Erythroblast (primary cell): ENCODE results near the gene PHKB.

Source experiments
- DNase-seq, 2 experiments: peaks; one replicate each; lab custom pipeline; 2025; lab: John Stamatoyannopoulos, UW
- GATA1 ChIP-seq: IDR thresholded peaks from 2 replicates; pipeline ENCODE4 v1.6.1; 2011; ENCODE audit warnings: low read depth, mild to moderate bottlenecking, control low read depth, low read length, moderate library complexity
- POLR2A ChIP-seq: IDR thresholded peaks from 2 replicates; pipeline ENCODE4 v1.6.1; 2011; ENCODE audit warnings: mild to moderate bottlenecking, low read length

The PHKB gene

GRCh38 chr16:47626246-47626645 lies 165.1 kb downstream of the PHKB start:
- TF ChIP-seq POLR2A, result no peak
- no peak for TF ChIP-seq GATA1
- DNase-seq, result peak; percentile 49 to 67

- DNase-seq, result no peak
- TF ChIP-seq POLR2A (no peak), GATA1 (no peak)
Observed at GRCh38 chr16:47627085-47627639, 166.0 kb downstream of the PHKB start.

- TF ChIP-seq POLR2A (no peak), GATA1 (no peak)
Observed at GRCh38 chr16:47627721-47628120, 166.6 kb downstream of the PHKB start.

GRCh38 chr16:47631131-47631530 lies 170.0 kb downstream of the PHKB start:
- no peak for TF ChIP-seq POLR2A
- TF ChIP-seq GATA1, result no peak
- no peak for DNase-seq

More at GRCh38 chr16:47627721-47628120, 166.6 kb downstream of the PHKB start:
- no peak for DNase-seq

GRCh38 chr16:47634126-47634525 lies 173.0 kb downstream of the PHKB start:
- DNase-seq, result no peak
- no peak for TF ChIP-seq POLR2A
- no peak for TF ChIP-seq GATA1

- DNase-seq, result peak; percentile 17 to 35
- TF ChIP-seq GATA1 (no peak), POLR2A (no peak)
Observed at GRCh38 chr16:47634727-47635126, 173.6 kb downstream of the PHKB start.

GRCh38 chr16:47636501-47637099 lies 175.5 kb downstream of the PHKB start:
- no peak for DNase-seq

GRCh38 chr16:47638175-47638574 lies 177.0 kb downstream of the PHKB start:
- no peak for DNase-seq
- TF ChIP-seq GATA1, result no peak
- TF ChIP-seq POLR2A, result no peak

More at GRCh38 chr16:47636501-47637099, 175.5 kb downstream of the PHKB start:
- TF ChIP-seq GATA1, result no peak
- no peak for TF ChIP-seq POLR2A

- no peak for TF ChIP-seq GATA1
- TF ChIP-seq POLR2A, result no peak
- no peak for DNase-seq
Observed at GRCh38 chr16:47640661-47641060, 179.5 kb downstream of the PHKB start.

GRCh38 chr16:47643323-47644000 lies 182.3 kb downstream of the PHKB start:
- DNase-seq, result no peak

GRCh38 chr16:47644166-47644565 lies 183.0 kb downstream of the PHKB start:
- TF ChIP-seq POLR2A (no peak), GATA1 (no peak)
- no peak for DNase-seq

More at GRCh38 chr16:47643323-47644000, 182.3 kb downstream of the PHKB start:
- TF ChIP-seq GATA1 (no peak), POLR2A (no peak)

GRCh38 chr16:47644661-47645060 lies 183.5 kb downstream of the PHKB start:
- DNase-seq, result no peak

GRCh38 chr16:47646914-47647313 lies 185.8 kb downstream of the PHKB start:
- TF ChIP-seq GATA1 (no peak), POLR2A (no peak)
- no peak for DNase-seq

More at GRCh38 chr16:47644661-47645060, 183.5 kb downstream of the PHKB start:
- no peak for TF ChIP-seq POLR2A
- TF ChIP-seq GATA1, result no peak

- TF ChIP-seq GATA1 (no peak), POLR2A (no peak)
- DNase-seq, result no peak
Observed at GRCh38 chr16:47657032-47657431, 195.9 kb downstream of the PHKB start.

- TF ChIP-seq GATA1, result no peak
- no peak for TF ChIP-seq POLR2A
- no peak for DNase-seq
Observed at GRCh38 chr16:47657977-47658376, 196.8 kb downstream of the PHKB start.
